GM10266 (cell line): Measurements from ENCODE around the gene ITGA5.

ENCODE experiments used
- DNase-seq: peaks from one replicate; pipeline ENCODE4 v3.0.0; 2012; ENCODE audit errors: extremely low spot score
- TF ChIP-seq, protein P1 (sequence below): IDR thresholded peaks from 2 replicates; pipeline ENCODE4 v1.5.1; 2012; ENCODE audit warnings: mild to moderate bottlenecking, low read depth; ENCODE audit not compliant: control insufficient read depth, insufficient read depth; ENCODE audit errors: missing control alignments

ITGA5 gene

DNA sequence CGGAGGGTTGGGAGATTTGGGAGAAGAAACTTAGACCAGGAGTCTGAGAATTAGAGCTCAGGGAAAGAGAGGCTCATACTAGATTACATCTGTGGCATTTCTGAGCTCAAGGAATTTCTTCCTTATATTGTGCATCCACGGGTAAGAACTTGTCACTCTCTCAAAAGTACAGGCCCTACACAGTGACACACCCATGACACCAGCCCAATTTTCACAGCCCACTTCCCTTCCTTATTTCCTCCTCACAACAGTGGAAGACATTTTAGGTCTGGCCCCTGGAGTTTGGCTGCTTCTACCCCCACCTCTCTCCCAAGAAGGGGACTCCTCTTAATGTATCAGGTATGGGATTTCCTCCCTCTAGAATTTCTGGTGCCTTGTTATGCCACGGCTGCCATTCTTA, 25.3 kb downstream of the ITGA5 start:
- TF ChIP-seq, protein P1, sequence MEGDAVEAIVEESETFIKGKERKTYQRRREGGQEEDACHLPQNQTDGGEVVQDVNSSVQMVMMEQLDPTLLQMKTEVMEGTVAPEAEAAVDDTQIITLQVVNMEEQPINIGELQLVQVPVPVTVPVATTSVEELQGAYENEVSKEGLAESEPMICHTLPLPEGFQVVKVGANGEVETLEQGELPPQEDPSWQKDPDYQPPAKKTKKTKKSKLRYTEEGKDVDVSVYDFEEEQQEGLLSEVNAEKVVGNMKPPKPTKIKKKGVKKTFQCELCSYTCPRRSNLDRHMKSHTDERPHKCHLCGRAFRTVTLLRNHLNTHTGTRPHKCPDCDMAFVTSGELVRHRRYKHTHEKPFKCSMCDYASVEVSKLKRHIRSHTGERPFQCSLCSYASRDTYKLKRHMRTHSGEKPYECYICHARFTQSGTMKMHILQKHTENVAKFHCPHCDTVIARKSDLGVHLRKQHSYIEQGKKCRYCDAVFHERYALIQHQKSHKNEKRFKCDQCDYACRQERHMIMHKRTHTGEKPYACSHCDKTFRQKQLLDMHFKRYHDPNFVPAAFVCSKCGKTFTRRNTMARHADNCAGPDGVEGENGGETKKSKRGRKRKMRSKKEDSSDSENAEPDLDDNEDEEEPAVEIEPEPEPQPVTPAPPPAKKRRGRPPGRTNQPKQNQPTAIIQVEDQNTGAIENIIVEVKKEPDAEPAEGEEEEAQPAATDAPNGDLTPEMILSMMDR = no peak
- DNase-seq = no peak

DNA sequence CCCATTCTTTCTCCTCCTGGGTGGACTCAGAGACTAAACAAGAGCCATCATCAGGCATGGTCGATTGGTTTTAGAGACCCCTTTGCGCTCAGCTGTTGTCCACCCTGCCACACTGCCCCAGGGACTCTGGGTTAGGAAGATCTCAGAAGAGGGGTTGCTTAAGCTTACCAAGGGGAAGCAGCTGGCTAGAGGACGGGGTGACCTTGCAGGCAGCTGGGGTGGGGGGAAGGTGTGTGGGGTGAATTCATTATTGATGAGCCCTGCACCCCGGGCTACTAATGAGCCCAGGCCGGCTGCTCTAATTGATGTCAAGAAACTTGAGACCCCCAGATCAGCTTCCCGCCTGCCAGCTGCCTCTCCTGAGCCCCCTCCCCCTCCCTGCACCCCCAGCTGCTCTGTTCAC, 25.9 kb downstream of the ITGA5 start:
- TF ChIP-seq, protein P1 = no peak
- no peak for DNase-seq

DNA sequence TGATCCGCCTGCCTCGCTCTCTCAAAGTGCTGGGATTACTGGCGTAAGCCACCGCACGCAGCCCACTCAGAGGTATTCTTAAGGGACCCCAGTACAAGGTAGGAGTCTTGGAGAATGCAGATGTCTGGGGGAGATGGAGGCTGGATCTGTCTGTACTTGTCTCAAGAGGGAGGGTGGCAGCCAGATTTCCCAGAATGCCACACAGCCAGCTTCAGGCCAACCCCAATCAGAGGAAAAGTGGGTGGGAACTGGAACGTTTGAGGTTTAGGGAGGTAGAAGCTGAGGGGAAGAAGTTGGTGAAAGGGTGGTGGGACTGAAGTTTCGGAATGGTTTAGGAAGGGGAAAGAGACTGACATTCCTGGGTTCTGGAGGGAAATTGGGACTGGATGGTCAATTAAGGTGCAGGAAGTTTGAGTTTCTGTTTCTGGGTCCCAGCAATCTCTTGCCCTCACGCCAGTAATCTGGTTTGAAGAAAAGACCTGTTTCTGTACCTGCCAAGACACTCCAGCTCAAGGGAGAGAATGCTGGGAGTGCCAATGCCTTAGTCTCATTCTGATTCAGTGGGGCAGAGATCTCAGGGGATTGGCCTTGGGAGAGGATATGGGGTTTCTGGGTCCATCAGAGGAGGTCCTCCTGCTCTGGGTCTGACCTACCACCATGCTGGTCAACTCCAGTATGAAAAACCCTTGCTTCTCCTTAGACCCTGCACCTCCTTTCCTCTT, 26.4 kb downstream of the ITGA5 start:
- TF ChIP-seq, protein P1 = no peak
- DNase-seq = no peak

DNA sequence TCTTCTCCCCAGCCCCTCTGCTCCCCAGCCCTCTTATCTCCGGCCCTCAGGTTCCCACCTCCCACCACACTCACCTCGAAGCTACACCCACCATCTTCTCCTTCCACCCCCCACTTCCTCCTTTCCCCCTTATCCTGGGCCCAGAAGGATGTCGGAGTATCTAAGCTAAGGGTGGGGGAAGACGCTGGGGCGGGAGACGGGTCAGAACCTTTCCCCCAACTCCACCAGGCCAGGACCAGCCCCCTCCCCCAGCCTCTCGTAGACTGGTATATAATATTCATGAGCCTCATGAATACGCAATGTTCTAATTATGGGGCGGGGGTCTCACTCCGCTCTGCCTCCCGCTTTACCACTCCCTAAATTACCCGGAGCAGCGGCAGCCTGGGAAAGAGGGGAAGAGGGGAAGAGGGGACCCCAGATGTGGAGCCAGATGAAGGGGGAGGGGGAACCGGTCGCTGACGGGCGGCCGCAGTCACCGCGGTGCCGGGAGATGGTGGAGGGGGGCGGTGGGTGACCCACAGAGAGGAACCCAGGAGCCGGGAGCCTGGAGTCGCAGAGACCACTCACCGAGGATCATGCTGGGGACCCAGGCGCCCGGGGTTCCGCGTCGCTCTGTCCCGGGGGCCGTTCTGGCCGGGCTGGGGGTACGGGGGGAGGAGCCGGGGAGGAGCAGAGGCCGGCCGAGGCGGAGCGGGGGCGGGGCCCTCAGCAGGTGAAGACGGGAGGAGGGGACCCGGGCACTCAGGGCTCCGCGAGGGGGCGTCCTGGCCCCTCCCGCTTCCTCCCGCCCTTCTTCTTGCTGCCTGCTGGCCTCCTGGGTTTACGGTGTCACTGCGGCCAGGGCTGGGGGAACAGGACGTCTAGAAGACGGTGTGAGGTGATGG, 28.2 kb downstream of the ITGA5 start:
- TF ChIP-seq, protein P1 = peak; percentile 37
- peak; percentile 85 for DNase-seq

DNA sequence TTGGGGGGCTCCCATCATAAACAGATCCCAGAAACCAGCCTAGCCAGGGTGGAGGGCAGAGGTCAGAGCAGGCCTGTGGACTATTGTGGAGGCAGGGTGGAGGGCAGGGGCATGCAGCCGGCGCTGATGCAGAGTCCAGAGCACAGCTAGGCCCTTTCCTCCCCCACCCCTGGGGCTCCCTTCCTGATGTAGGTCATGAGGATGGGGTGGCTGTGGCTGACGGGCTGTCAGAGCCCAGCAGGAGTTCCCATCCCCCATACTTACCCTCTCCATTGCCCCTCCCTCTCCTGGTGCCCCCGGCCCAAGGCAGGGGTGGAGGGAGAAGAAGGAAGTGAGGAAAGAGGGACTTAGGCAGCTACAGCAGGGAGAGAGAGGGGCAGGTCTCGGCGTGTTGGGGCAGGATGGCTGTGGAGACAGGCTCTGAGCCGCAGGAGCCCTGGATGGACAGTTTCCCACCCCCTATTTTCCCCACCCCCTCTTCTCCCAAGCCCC, 28.8 kb downstream of the ITGA5 start:
- DNase-seq = no peak
- TF ChIP-seq, protein P1 = no peak

GRCh38 chr12:54389607-54390175, 29.4 kb downstream of the ITGA5 start:
- TF ChIP-seq, protein P1 = no peak
- DNase-seq = no peak
